A673 (cell line): ENCODE measurements around the gene CTTN.
A peak's percentile ranks its signal among the peaks of the same experiment; 100 is the strongest.

ENCODE experiments used
- CTCF ChIP-seq: fragments of 300-800, 200-600 bp; sonication (generic); conservative IDR thresholded peaks from 2 replicates; pipeline ENCODE4 v1.5.1; 2017; ENCODE audit warnings: low read depth, mild to moderate bottlenecking, antibody characterized with exemption, low read length, moderate library complexity, mixed read lengths
- EZH2 ChIP-seq: fragments of 200-600 bp; sonication (generic); IDR thresholded peaks from 2 replicates; pipeline ENCODE4 v1.6.1; 2017; ENCODE audit warnings: borderline replicate concordance, low read depth, mild to moderate bottlenecking, mixed read lengths, antibody characterized with exemption, low read length; ENCODE audit not compliant: poor library complexity, severe bottlenecking

DNA sequence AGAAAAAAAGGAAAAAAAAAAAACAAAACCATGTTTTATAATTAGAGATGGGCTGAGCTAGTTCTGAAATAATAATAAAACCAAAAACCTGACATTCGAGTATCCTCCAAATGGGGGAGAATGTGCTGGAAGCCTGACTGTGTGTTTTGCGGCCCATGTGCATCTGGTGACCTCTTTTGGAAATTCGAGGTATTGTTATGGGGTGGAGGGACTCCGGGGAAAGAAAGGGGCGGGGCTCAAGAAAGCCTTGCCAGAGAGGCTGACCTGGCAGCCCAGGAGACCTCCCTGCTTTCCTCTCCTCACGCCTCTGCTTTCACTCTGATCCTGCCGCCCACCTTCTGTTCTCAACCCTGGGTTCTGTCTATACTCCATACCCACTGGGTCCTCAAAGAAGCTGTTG is 72.9 kb downstream of the CTTN start:
- TF ChIP-seq CTCF (peak; percentile 48), EZH2 (no peak)
